Measurements from ENCODE around the gene RNF34.

Gene RNF34

GRCh38 chr12:121440768-121441167 is 40.9 kb downstream of the RNF34 start:
- no peak for DNase-seq (ENCODE audit: low read depth)

GRCh38 chr12:121441555-121441954 is 41.6 kb downstream of the RNF34 start:
- DNase-seq (ENCODE audit: low read depth), result no peak

GRCh38 chr12:121442028-121442948 is 42.4 kb downstream of the RNF34 start:
- no peak for DNase-seq (ENCODE audit: low read depth)

DNA sequence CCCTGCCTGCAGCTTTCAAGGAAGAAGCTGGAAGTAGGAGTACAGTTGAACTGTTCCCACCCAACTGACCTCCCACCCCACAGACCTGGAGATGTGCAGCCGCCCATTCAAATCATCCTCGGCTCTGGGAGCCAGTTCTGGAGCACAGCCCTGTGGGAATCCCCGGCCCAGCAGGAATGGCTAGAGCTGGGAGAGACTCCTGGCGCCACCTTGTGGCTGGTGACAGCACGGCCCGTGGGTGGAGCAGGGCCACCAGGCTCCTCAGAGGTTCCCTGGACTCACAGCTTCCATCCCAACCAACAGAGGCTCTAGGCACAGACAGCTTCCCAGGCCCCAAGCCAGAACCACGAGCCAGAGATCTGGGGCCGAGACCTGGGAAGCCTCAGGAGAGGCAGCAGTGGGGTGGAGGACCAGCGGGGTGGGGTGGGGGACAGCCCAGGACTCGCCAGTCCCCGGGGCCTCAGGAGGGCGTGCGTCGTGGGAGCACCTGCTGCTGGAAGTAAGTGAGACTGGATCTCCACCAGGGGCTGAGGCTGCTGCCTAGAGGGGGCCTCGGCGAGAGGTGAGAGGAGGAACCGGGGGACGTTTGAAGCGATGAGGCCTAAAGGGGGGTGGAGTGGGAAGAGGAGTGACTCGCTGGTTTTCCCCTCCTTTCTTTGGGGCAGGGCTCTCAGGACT is 43.4 kb downstream of the RNF34 start:
- peak; percentile 62 for DNase-seq (ENCODE audit: low read depth)

DNA sequence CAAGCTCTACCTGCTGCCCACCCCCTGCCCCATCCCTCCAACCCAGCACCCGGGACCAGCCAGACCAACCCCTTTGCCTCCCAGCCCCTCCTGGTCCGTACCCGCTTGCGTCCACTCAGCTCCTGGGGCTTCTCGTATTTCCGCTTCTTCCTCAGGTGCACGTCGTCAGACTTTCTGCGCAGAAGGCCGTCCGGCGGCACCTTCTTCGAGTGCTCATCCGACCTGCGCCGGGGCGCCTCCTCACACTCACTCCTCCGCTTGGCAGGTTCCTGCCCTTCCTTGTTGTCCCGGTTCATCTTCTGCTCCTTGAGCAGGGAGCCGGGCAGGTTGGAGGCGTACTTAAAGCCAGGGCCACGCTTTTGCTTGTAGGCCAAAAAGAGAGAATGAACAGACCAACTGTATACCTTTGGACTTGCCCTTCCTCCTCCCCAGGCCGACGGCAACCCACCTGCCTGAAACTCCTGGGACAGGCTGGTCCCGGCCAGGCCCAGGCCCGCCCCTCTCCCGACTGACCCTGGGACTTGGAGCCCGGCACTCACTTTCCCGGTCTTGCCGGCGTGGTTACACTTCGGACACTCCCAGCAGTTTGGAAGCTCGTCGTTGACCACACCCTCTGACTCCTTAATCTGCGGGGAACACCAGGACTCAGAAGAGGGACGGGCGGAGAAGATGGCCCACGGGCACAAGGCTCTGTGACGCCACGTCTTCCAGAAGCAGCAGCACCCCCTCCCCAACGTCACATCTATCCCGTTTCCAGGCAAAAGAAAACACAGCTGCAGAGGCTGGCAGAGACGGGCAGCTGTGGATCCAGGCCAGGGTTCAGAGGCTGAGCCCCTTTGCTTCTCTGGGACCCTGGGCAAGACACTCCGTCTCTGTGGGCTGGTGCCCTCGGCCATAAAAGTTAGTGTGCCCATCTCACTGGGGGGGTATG is 44.3 kb downstream of the RNF34 start:
- DNase-seq (ENCODE audit: low read depth), result no peak

GRCh38 chr12:121444842-121445202 is 44.9 kb downstream of the RNF34 start:
- DNase-seq (ENCODE audit: low read depth), result no peak

GRCh38 chr12:121446750-121447149 is 46.8 kb downstream of the RNF34 start:
- DNase-seq (ENCODE audit: low read depth), result no peak

- no peak for DNase-seq (ENCODE audit: low read depth)
Measured at GRCh38 chr12:121448771-121449315, 48.9 kb downstream of the RNF34 start.

DNA sequence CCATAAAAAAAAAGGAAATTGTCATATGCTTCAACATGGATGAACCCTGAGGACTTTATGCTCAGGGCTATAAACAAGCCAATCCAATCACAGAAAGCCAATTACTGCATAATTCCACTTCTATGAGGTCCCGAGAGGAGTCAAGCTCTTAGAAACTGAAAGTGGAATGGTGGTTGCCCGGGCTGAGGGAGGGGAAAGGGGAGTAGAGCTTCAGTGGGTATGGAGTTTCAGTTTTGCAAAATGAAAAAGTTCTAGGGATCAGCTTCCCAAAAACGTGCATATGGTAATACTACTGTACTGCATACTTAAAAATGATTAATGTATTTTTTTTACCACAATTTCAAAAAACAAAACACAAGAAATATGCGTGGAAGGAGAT is 52.0 kb downstream of the RNF34 start:
- DNase-seq (ENCODE audit: low read depth), result no peak

- DNase-seq (ENCODE audit: low read depth), result no peak
Measured at GRCh38 chr12:121452340-121452984, 52.5 kb downstream of the RNF34 start.

- no peak for DNase-seq (ENCODE audit: low read depth)
Measured at GRCh38 chr12:121452985-121453360, 53.1 kb downstream of the RNF34 start.

GRCh38 chr12:121453629-121454028 is 53.7 kb downstream of the RNF34 start:
- DNase-seq (ENCODE audit: low read depth), result no peak

- no peak for DNase-seq (ENCODE audit: low read depth)
Measured at GRCh38 chr12:121454921-121455320, 55.0 kb downstream of the RNF34 start.

DNA sequence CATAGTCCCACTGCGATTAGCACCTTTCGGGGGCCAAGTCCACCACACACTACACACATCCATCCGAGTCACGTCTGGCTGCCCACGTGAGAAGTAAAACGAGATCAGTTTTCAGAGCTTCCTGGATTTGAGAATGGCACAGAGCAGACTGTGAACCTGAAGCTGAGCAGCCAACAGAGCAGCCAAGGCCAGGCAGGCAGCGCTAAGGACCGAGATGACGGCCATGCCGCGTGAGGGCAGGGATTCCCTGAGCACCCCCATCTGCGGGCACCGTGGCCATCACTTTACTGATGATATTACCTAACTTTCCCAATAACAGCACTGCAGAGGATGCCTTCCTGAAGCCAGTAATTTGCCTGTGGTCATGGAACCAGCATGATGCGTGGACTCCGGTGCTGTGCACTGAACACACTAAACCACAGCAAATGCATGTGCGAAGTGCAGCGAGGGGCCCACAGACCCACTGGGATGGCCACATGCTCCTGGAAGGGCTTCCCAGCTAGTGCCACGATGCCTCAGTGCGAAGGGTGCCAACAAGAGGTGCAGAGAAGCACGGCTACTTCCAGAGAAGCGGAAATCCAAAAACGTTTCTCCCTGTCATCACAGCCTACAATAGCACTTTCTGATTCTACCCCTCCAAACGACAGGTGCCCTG is 56.0 kb downstream of the RNF34 start:
- no peak for DNase-seq (ENCODE audit: low read depth)

GRCh38 chr12:121456551-121456950 is 56.6 kb downstream of the RNF34 start:
- no peak for DNase-seq (ENCODE audit: low read depth)

GRCh38 chr12:121461048-121461447 is 61.1 kb downstream of the RNF34 start:
- no peak for DNase-seq (ENCODE audit: low read depth)

DNA sequence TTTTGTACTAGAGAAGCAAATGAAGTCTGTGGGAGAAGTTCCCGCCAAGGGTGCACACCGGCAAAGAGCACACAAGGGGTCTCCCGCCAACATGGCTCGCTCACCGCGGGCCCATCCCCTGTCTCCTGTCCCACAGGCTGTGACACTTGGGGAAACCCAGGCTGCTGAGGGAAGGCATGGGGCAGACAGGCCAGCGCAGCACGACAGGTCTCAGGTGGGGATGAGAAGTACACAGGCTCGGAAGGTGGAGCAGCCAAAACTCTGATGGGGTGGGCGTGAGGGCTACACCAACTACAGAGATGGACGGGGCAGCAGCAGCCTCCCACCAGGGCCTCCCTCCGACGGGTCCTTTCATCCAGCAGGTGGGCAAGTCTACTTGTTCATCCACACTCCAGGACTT is 64.4 kb downstream of the RNF34 start:
- no peak for DNase-seq (ENCODE audit: low read depth)

DNA sequence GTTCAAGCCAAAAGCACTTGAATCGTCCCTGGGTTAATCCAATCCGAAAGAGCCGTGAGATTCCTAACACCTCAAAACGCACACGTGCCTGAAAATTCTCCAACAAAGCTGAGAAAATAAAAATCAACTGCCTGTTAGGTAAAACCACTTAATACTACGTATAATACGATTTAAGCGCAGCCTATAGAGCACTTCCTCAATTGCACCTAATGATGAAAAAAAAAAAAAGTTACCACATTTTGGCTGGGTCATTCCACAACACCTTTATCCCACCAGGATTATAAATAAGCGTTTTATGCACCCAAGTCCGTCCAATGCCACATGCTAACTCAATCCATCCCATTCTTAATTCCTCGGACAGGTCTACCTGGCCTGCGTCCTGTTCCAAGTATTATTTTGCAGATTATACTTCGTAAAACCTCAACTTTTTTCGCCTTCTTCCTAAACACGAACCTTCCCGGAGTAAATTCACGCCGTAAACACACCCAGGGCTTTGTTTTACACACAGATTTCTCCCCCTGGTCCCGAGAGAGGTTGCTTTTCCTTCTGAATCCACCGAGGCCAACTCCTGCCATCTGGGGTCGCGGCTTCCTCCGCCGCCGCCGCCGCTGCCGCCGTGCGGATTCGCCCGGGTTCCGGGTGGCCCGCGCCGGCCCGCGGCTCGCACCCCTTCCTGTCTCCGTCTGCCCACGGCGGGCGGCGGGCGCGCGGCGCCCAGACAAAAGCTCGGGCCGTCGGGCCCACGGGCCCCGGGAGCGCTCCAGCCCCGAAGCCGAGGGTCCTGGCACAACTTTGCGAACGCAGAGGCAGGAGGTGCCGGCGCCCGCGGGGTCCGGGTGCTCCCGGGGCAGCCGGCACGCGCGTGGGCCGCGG is 66.2 kb downstream of the RNF34 start:
- DNase-seq (ENCODE audit: low read depth), result peak; percentile 26

DNA sequence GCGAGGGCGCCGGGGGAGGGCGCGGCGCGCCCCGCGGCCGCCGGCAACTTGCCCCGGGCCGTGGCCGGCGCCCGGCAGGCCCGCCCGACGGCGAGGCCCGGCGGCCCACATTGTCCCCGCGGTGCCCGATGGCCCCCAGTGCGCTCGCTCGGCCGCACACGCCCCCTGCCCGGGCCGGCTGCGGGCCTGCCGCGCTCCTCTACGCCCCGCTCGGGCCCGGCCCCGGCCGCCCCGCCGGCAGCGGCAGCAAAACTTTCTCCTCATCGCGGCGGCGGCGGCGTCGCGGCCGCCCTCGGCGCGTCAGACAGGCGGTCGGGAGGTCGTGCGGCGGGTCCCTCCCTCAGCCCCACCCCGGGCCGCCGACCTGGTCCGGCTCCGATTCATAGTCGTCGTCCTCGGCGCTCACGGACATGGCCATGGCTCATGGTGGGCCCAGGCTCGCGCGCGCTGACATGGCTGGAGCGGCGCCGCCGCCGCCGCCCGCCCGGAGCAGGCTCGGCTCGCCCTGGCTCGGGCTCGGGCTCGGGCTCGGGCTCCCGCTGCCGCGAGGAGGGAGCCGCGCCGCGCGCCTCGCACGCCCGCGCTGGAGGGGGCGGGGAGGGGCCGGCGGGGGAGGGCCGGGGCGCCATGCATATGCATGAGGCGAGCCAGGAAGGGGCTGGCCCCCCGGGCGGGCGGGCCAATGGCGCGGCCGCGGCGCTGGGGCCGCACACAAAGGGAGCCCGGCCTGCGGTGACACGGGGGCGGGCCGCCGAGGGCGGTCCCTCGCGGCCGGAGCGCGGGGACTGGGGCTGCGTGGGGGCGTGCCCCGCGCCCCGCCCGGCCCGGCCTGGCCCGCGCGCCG is 67.1 kb downstream of the RNF34 start:
- peak; percentile 81 for DNase-seq (ENCODE audit: low read depth)
